PC-3 (cell line): ENCODE data around the gene SPTLC3. TPM values are rescaled to one million over a fixed set of nuclear protein-coding genes. Genes with fewer than 3 reads are reported as not detected.

Experiments used
- ATAC-seq: fragments of 200-7000 bp; cut with Tn5 transposase; 2 replicates; pipeline ENCODE4 v1.9.1; 2020; ENCODE audit warnings: mild to moderate bottlenecking, moderate library complexity
- BruUV-seq: library from RNA; stranded (reverse); fragments of 400-500 nt; replicated peaks from 2 replicates; lab custom pipeline; 2021; lab: Mats Ljungman, UMichigan
- CTCF ChIA-PET: fragments of 300-600 bp; sonication (Branson Sonifier 250); formaldehyde crosslinking; loops from one replicate; lab custom pipeline; 2022; ENCODE audit warnings: antibody characterized with exemption; lab: Charles Lee
- POLR2A ChIA-PET: fragments of 300-600 bp; sonication (Branson Sonifier 250); formaldehyde crosslinking; loops from one replicate; lab custom pipeline; 2022; ENCODE audit warnings: antibody characterized with exemption; ENCODE audit not compliant: unreplicated experiment; lab: Charles Lee
- DNase-seq: peaks from one replicate; pipeline ENCODE4 v3.0.0-alpha.2; 2015
- H2AFZ ChIP-seq: fragments of 300-600 bp; sonication (generic); 2 replicates; pipeline ENCODE4 v1.6.0; 2016; ENCODE audit warnings: antibody characterized with exemption, low read length
- H3F3A ChIP-seq: fragments of 300-600 bp; sonication (generic); one replicate; pipeline ENCODE4 v1.6.0; 2017; ENCODE audit warnings: antibody characterized with exemption, low read length, control low read depth, mild to moderate bottlenecking; ENCODE audit not compliant: unreplicated experiment
- H3K27ac ChIP-seq: fragments of 300-600 bp; sonication (generic); 2 replicates; pipeline ENCODE4 v1.5.1; 2016; ENCODE audit warnings: mild to moderate bottlenecking, low read length
- H3K27me3 ChIP-seq: fragments of 300-600 bp; sonication (generic); 2 replicates; pipeline ENCODE4 v1.6.1; 2016; ENCODE audit warnings: low read length, mixed read lengths
- H3K36me3 ChIP-seq: fragments of 300-600 bp; sonication (generic); 2 replicates; pipeline ENCODE4 v1.6.1; 2016; ENCODE audit warnings: low read depth, mixed run types, low read length, mixed read lengths
- H3K4me1 ChIP-seq: fragments of 300-600 bp; sonication (generic); 2 replicates; pipeline ENCODE4 v1.5.1; 2016; ENCODE audit warnings: low read length; ENCODE audit not compliant: insufficient read depth
- H3K4me2 ChIP-seq: fragments of 300-600 bp; sonication (generic); 2 replicates; pipeline ENCODE4 v1.6.0; 2016; ENCODE audit warnings: low read length
- H3K4me3 ChIP-seq: fragments of 300-600 bp; sonication (generic); 2 replicates; pipeline ENCODE4 v1.5.1; 2016; ENCODE audit warnings: mild to moderate bottlenecking, low read length, mixed read lengths
- H3K79me2 ChIP-seq: fragments of 300-600 bp; sonication (generic); 2 replicates; pipeline ENCODE4 v1.6.1; 2017; ENCODE audit warnings: low read length, mixed read lengths
- H3K9ac ChIP-seq: fragments of 300-600 bp; sonication (generic); 2 replicates; pipeline ENCODE4 v1.6.0; 2016; ENCODE audit warnings: mild to moderate bottlenecking, low read length
- H3K9me2 ChIP-seq: fragments of 300-600 bp; sonication (generic); replicated peaks from 2 replicates; pipeline ENCODE4 v1.6.1; 2016; ENCODE audit warnings: mixed run types, low read length, mixed read lengths
- H3K9me3 ChIP-seq: fragments of 300-600 bp; sonication (generic); 2 replicates; pipeline ENCODE4 v1.6.1; 2016; ENCODE audit warnings: low read length, mixed read lengths
- H4K20me1 ChIP-seq: fragments of 300-600 bp; sonication (generic); 2 replicates; pipeline ENCODE4 v1.6.1; 2016; ENCODE audit warnings: low read length, mixed read lengths
- EZH2 ChIP-seq: fragments of 300-600 bp; sonication (generic); IDR thresholded peaks from one replicate; pipeline ENCODE4 v1.6.1; 2017; ENCODE audit warnings: antibody characterized with exemption, mild to moderate bottlenecking, low read length; ENCODE audit not compliant: unreplicated experiment
- EZH2phosphoT487 ChIP-seq: fragments of 300-600 bp; sonication (generic); IDR thresholded peaks from 2 replicates; pipeline ENCODE4 v1.6.1; 2018; ENCODE audit warnings: mild to moderate bottlenecking, antibody characterized with exemption, low read length, borderline replicate concordance
- intact Hi-C: fragments of 100-400 bp; cut with micrococcal nuclease; formaldehyde crosslinking; loops from 2 replicates; pipeline ENCODE4 v1.9.0; 2023
- total RNA-seq: library from RNA; depleted of rRNA; stranded (reverse); fragments of >200 nt; gene quantifications from 2 replicates; pipeline ENCODE4 v1.2.3, GENCODE V29; 2014
- TF ChIP-seq, protein P1 (sequence below): fragments of 300-600 bp; sonication (generic); conservative IDR thresholded peaks from 2 replicates; pipeline ENCODE4 v1.5.1; 2017; ENCODE audit warnings: antibody characterized with exemption, low read depth, mild to moderate bottlenecking, low read length

Gene SPTLC3
- total RNA-seq, 1 experiment from 2014 or later: 16.3 TPM

- BruUV-seq: no TSS peak
- Histone ChIP-seq H3K4me2 (no peak overlapping the region), H3K9ac (no peak overlapping the region), H3K9me2 (no peaks in the 10 kb centered on the region), H4K20me1 (no peaks in the 10 kb centered on the region), H3K36me3 (no peaks in the 10 kb centered on the region), H3K27ac (no peak overlapping the region), H3K79me2 (no peaks in the 10 kb centered on the region), H2AFZ (no peak overlapping the region), H3F3A (no peaks in the 10 kb centered on the region), H3K27me3 (no peaks in the 10 kb centered on the region), H3K4me3 (no peak overlapping the region), H3K4me1 (peaks cover 7% of the 10 kb centered on the region), H3K9me3 (no peaks in the 10 kb centered on the region)
- ATAC-seq: no peak
- intact Hi-C loops: no loop called here
- POLR2A ChIA-PET: no interaction called here
- TF ChIP-seq EZH2 (no peak), EZH2phosphoT487 (no peak)
- TF ChIP-seq, protein P1, sequence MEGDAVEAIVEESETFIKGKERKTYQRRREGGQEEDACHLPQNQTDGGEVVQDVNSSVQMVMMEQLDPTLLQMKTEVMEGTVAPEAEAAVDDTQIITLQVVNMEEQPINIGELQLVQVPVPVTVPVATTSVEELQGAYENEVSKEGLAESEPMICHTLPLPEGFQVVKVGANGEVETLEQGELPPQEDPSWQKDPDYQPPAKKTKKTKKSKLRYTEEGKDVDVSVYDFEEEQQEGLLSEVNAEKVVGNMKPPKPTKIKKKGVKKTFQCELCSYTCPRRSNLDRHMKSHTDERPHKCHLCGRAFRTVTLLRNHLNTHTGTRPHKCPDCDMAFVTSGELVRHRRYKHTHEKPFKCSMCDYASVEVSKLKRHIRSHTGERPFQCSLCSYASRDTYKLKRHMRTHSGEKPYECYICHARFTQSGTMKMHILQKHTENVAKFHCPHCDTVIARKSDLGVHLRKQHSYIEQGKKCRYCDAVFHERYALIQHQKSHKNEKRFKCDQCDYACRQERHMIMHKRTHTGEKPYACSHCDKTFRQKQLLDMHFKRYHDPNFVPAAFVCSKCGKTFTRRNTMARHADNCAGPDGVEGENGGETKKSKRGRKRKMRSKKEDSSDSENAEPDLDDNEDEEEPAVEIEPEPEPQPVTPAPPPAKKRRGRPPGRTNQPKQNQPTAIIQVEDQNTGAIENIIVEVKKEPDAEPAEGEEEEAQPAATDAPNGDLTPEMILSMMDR: no peak
- DNase-seq: no peak
- CTCF ChIA-PET: no interaction called here
These were observed 19.1 kb upstream of the SPTLC3 start for GRCh38 chr20:12989586-12990115.

DNA sequence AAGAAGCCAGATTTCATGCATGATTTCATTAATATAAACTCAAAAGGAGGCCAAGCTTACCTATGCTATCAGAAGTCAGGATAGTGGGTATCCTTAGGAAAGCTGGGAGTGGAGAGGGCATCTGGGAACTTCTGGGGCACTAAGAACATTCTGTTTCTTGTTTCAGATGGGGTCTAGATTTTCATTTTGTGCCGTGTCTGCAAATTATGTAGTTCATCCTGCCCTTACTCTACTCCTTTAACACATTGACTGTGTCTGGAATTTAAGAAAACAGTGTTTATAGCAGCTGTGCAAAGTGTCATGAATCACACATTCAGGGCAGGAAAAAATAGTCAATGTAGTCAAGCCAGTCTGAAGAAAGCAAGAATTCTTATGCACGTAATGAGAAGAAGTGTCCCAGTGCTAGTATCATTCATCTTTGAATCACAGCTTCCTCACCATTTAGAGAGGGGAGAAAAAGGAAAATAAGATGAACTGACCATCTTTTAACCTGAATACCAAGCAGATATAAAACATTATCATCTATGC lies 11.6 kb upstream of the SPTLC3 start:
- Histone ChIP-seq H3K4me3 (no peak overlapping the region), H3K79me2 (no peaks in the 10 kb centered on the region), H2AFZ (no peak overlapping the region), H3K27ac (no peak overlapping the region), H3K4me1 (no peaks in the 10 kb centered on the region), H3K36me3 (no peaks in the 10 kb centered on the region), H3K4me2 (no peak overlapping the region), H3F3A (no peaks in the 10 kb centered on the region), H3K9ac (no peak overlapping the region), H3K9me2 (0 out of 2 replicates have a peak, but pooled peaks cover 7% of the 10 kb centered on the region), H3K9me3 (no peaks in the 10 kb centered on the region), H4K20me1 (no peaks in the 10 kb centered on the region), H3K27me3 (no peaks in the 10 kb centered on the region)
- DNase-seq: no peak
- TF ChIP-seq EZH2phosphoT487: no peak
- TF ChIP-seq EZH2: no peak
- TF ChIP-seq, protein P1: no peak
- intact Hi-C loops: no loop called here
- no peak for ATAC-seq
- CTCF ChIA-PET: no interaction called here
- no TSS peak for BruUV-seq
- POLR2A ChIA-PET: no interaction called here

DNA sequence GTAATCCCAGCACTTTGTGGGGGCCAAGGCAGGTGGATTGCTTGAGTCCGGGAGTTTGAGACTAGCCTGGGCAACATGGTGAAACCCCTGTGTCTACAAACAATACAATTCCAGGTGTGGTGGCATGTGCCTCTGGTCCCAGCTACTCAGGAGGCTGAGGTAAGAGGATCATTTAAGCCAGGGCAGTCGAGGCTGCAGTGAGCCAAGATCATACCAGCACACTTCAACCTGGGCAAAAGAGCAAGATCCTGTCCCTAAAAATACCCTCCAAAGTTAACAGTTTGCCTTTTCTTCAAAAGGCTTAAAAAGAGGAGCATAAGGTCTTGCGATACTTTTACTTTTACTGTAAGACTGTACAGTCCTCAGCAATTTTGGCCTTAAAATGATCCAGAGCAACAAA lies 10.7 kb upstream of the SPTLC3 start:
- Histone ChIP-seq H3K4me2 (no peak overlapping the region), H3K4me3 (no peak overlapping the region), H3K79me2 (no peaks in the 10 kb centered on the region), H3F3A (no peaks in the 10 kb centered on the region), H2AFZ (no peak overlapping the region), H4K20me1 (no peaks in the 10 kb centered on the region), H3K27me3 (no peaks in the 10 kb centered on the region), H3K9ac (no peak overlapping the region), H3K4me1 (no peaks in the 10 kb centered on the region), H3K9me3 (no peaks in the 10 kb centered on the region), H3K27ac (no peak overlapping the region), H3K9me2 (0 out of 2 replicates have a peak, but pooled peaks cover 7% of the 10 kb centered on the region), H3K36me3 (no peaks in the 10 kb centered on the region)
- TF ChIP-seq EZH2: no peak
- no peak for TF ChIP-seq EZH2phosphoT487
- TF ChIP-seq, protein P1: no peak
- intact Hi-C loops: no loop called here
- no TSS peak for BruUV-seq
- CTCF ChIA-PET: no interaction called here
- POLR2A ChIA-PET: no interaction called here
- DNase-seq: no peak
- ATAC-seq: no peak
